Activated gamma-delta T cell (primary cell): Measurements from ENCODE around the gene ANKRD10.
"Not testable (repeated sequence)": the region's sequence is repeated elsewhere in the genome, so short reads cannot be mapped to it uniquely, and the experiment has no call there.

Experiments
- DNase-seq: peaks from one replicate; lab custom pipeline; 2025; lab: John Stamatoyannopoulos, UW

The ANKRD10 gene

DNA sequence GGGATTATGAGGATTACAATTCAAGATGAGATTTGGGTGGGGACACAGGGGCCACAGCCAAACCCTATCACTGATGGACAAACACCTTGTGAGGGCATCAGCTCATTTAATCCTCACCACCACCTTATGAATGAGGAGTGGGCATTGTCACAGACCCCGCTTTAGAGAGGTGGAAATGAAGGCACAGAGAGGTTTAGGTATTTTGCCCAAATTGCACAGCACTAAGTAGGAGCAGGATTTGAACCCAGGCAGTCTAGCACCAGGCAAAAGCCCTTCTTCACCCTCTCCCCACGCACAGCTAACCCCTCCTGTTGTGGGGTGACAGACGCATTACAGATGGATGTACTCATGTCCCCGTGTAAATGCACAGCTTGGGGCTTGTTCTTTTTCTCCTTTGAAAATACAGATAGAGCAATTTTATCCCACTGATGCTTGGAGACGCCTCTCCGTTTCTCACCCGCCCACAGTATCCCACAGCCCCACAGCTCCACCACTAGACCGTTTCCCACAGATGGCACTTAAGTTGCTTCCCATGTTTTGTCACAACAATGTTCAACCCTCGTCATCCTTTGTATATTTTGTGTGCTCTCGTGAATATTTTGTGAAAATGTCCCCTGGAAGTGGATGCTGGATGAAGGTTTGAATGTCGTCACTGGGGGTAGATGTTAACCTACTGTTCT, 48.2 kb downstream of the ANKRD10 start:
- no peak for DNase-seq

- DNase-seq = no peak
Observed at GRCh38 chr13:110863685-110864084, 51.2 kb downstream of the ANKRD10 start.

GRCh38 chr13:110860983-110861382, 53.9 kb downstream of the ANKRD10 start:
- no peak for DNase-seq

DNA sequence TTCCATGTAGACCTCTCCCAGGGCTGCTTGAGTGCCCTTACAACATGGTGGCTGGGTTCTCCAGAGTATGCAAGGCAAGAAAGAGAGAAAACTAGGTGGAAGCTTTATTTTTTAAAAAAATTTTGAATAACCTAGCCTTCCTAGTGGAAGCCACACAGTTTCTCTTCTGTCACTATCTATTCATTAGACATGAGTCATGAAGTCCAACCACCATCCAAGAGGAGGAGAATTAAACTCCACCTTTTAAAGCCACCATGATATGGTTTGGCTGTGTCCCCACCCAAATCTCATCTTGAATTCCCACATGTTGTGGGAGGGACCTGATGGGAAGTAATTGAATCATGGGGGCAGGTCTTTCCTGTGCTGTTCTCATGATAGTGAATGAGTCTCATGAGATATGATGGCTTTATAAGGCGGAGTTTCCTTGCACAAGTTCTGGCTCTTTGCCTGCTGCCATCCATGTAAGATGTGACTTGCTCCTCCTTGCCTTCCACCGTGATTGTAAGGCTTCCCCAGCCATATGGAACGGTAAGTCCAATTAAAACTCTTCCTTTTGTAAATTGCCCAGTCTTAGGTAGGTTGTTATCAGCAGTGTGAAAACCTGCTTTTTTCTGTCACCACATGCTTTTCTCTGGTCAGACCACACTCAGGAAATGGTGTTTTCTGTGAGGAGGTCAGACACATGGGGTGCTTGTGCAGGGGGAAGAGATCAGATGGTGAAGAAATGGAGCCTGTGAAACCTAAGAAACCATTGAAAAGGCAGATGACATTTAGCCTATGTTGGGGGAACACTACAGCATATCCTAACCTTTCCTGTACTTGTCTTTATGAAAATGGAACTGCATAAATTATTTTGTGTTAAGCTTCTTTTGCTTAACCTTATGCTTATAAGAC, 57.7 kb downstream of the ANKRD10 start:
- no peak for DNase-seq

GRCh38 chr13:110855363-110855762, 59.5 kb downstream of the ANKRD10 start:
- DNase-seq = no peak

- DNase-seq = no peak
Observed at GRCh38 chr13:110854866-110855265, 60.0 kb downstream of the ANKRD10 start.

- DNase-seq = no peak
Observed at GRCh38 chr13:110853235-110853721, 61.6 kb downstream of the ANKRD10 start.

DNA sequence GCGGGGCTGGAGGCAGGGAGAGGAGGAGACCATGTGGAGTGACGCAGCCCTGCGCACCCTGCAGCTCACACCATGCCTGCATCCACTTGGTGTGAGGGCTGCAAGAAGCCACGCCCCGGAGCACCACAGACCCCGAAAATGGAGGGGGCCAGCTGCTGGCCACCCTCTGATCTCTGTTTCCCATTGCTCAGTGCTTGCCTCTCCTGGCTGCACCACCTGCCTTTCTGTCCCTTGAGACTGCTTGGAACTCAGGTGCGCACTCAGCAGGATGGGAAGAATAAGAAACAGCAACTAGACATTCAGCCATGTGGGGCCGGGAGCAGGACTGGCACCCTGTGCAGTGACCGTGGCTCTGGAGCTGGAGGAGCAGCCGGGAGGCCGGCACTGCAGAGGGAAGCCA, 64.0 kb downstream of the ANKRD10 start:
- no peak for DNase-seq

DNA sequence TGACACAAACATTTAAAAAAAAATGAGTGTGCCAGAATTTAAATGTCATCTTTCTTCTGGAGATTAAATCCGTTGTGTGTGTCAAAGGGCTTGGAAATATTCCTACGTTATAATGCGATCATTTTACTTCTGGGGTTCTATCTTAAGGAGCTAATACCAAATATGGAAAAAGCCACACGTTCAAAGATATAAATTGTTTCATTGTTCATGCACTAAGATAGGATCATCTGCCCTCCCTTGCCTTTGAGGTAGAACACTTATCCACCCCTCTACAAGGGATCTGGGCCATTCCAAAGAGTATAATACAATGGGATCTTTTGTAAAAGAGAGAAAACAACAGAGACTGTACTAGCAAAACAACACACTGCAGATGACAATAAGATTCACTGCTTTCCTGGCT, 64.9 kb downstream of the ANKRD10 start:
- no peak for DNase-seq

- no peak for DNase-seq
Observed at GRCh38 chr13:110845520-110845919, 69.3 kb downstream of the ANKRD10 start.

DNA sequence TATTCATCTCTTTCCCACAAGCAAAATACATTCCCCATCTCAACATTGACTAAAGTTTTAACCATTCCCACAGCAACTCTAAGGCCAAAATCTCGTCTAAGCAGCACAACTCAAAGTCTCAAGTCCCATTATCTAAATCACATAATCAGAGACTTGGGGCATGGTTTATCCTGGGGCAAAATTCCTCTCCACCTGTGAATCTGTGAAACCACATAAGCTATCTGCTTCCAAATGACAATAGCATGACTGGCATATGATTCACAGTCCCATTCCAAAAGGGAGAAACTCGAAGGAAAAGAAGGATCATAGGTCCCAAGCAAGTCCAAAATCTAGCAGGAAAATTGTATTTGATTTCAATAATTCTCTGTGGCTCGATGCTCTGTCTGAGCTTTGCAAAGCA, 73.0 kb downstream of the ANKRD10 start:
- DNase-seq = no peak

GRCh38 chr13:110841406-110841805, 73.5 kb downstream of the ANKRD10 start:
- DNase-seq = no peak

GRCh38 chr13:110838867-110839538, 75.9 kb downstream of the ANKRD10 start:
- DNase-seq = no peak

- DNase-seq = no peak
Observed at GRCh38 chr13:110838116-110838515, 76.8 kb downstream of the ANKRD10 start.

GRCh38 chr13:110837397-110838061, 77.3 kb downstream of the ANKRD10 start:
- not testable (repeated sequence) for DNase-seq

DNA sequence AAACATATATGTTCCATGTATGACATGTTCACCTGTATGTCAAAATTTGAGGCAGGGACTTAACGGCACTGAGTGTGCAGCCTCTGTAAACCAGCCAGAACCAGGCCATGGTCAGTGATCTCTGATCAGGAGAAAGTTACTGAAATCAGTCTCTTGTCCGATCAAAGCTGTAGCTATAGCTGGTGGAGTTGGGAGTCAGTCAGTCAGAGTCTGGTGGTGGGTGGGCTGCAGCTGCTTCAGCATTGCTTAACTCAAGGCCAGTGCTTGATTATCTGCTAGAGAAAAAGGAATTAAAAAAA, 78.3 kb downstream of the ANKRD10 start:
- no peak for DNase-seq

DNA sequence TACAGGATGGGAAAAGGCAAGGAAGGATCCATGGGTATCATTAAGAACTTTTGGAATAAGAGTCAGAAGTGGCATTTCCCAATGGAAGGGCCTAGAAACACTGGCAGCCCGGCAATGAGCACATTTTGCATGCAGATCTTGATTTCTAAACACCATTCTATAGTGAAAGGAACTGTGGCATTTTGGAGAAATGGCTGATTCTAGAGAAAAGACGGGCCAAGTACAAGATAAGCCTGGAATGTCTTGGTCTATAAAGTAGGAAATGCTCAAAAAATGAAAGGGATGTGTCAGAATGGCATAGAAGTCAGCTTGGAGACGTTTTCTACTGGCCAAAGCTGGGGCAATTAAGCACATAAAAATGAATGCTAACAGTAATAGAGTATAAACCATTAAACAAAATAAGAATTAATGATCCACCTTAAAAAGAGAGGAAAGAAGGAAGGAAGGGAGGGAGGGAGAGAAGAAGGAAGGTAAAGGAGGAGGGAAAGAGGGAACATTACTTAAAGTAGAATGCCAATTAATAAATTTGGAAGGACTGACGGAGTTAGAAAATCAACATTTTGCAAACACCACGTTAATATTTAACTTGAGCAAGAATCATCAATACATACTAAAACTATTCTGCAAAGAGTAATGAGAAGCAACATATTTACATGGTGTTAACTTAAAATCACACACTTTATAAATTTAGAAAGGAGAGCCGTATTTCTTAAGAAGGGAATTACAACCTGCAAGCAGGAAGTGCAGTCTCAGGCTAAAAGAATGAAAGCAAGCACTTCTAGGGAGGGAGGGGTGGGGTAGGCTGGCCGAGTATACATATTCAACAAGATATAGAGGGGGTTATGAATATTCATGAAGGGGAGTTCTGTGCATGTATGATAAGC, 78.9 kb downstream of the ANKRD10 start:
- no peak for DNase-seq

DNA sequence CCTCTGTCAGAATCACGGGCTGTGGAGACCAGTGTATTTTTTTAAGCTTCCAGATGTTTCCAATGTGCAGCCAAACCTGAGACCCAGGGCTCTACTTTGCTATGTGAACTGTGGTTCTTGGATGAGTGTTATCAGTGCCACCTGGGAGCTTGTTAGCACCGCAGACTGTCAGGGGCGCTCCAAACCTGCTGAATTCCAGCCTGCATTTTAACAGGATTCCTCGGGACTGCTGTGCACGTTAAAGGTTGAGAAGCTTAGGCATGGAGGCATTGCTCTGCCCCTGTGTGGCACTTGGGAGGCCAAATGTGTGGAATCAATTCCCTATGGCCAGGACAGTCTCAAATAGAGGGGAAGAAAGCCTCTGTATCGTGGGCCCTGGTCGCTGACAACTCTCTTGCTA, 80.3 kb downstream of the ANKRD10 start:
- DNase-seq = no peak

DNA sequence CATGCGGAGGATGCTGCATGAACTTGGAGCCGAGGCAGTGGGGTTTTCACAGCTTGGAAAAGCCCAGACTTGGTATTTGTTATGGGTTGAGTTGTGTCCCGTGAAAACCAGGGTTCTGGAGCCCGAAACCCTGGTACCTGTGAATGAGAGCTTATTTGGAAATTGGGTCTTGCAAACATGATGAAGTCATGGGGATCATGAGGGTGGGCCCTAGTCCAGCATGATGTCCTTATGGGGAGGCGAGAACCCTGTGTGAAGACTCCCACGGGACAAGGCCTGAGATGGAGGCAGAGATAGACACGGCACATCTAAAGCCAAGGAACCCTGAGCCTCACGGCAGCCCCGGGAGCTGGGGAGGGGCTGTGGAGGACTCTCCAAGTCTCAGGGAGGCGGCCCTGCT, 82.3 kb downstream of the ANKRD10 start:
- DNase-seq = no peak

DNA sequence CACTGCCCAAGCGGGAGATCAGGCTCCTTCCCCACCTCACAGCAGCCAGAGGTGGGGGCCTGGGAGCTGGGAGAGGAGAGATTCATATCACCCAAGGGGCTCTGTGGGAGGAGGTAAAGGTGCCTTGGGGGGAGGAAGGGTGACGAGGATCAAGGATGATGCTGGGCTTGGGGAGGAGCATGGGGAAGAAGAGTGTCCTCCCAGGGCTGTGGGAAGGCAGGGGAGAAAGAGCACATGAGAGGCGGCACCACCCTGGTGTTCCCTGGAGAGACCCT, 82.7 kb downstream of the ANKRD10 start:
- no peak for DNase-seq

GRCh38 chr13:110831437-110832204, 83.2 kb downstream of the ANKRD10 start:
- no peak for DNase-seq
